B cell (primary cell): ENCODE results near the gene RPS15.

ENCODE experiments used
- EZH2 ChIP-seq: IDR thresholded peaks from 2 replicates; pipeline ENCODE4 v1.6.1; 2012; ENCODE audit warnings: borderline replicate concordance, low read depth, mild to moderate bottlenecking, moderate library complexity, low read length; ENCODE audit not compliant: insufficient read depth, poor library complexity, severe bottlenecking
- TF ChIP-seq, protein P1 (sequence below): fragments of 200-600 bp; IDR thresholded peaks from one replicate; pipeline ENCODE4 v1.8.0; 2022; ENCODE audit warnings: antibody characterized with exemption, mild to moderate bottlenecking

DNA sequence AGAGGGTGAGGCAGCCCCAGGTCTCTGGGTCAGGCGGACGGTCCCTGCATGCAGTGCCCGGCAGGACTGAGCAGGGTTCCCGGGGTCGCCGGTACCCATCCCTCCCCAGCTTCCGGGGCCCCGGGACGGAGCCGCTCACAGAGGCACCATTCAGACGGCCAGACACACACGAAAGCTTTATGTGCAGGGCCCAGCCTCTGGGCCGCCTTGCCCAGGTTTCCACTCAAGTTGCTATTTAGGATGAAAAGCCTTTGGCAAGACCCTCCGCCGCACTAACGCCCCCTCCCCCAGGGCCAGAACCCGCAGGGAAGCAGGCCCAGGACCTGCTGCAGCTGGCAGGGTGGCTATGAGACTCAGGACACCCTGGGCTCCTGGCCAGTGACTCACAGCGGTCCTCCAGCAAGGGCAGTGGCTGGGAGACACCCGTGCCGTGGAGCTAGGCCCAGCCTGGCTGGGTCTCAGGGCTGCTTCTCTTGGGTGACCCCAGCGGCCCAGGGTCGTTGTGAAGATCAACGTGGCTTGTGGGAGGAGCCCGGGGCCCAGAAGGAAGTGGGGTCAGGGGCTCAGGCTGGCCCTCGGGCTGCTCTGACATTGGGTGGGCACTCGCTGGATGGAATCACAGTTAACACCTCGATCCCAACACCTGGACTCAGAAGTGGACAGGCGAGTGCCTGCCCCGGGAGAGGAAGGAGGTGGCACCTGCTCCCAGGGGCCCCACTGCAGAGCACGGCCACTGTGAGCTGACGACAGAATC is 36.0 kb downstream of the RPS15 start:
- TF ChIP-seq, protein P1, sequence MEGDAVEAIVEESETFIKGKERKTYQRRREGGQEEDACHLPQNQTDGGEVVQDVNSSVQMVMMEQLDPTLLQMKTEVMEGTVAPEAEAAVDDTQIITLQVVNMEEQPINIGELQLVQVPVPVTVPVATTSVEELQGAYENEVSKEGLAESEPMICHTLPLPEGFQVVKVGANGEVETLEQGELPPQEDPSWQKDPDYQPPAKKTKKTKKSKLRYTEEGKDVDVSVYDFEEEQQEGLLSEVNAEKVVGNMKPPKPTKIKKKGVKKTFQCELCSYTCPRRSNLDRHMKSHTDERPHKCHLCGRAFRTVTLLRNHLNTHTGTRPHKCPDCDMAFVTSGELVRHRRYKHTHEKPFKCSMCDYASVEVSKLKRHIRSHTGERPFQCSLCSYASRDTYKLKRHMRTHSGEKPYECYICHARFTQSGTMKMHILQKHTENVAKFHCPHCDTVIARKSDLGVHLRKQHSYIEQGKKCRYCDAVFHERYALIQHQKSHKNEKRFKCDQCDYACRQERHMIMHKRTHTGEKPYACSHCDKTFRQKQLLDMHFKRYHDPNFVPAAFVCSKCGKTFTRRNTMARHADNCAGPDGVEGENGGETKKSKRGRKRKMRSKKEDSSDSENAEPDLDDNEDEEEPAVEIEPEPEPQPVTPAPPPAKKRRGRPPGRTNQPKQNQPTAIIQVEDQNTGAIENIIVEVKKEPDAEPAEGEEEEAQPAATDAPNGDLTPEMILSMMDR: no peak
- TF ChIP-seq EZH2: no peak
